Measurements from ENCODE around the gene NPLOC4. TPM values are rescaled to one million over a fixed set of nuclear protein-coding genes. Genes with fewer than 3 reads are reported as not detected.

NPLOC4 gene
- total and polyA plus RNA-seq, 4 donors = 23.5 to 67.4 (median 50.6) TPM

- H3K27ac ChIP-seq (ENCODE audit: low read depth in 1 of 2, low read length in 2 of 2) = no peak overlapping the region
- H3K9ac ChIP-seq (ENCODE audit: low read depth in 1 of 2, low read length in 2 of 2) = no peak overlapping the region
- H3K27me3 ChIP-seq (ENCODE audit: control insufficient read depth in 4 of 4, insufficient read depth in 4 of 4, low read length in 3 of 4) = no peaks in the 10 kb centered on the region
- no peak for DNase-seq (ENCODE audit: low spot score)
- no peak overlapping the region for H3K4me3 ChIP-seq (ENCODE audit: low read depth in 1 of 3, low read length in 3 of 3)
- 91% methylated on average over 15 of the region's 15 CpGs for WGBS
- peaks cover 5 to 75% (median 31%) of the 10 kb centered on the region in 4 donors for H3K36me3 ChIP-seq (ENCODE audit: control insufficient read depth in 4 of 4, insufficient read depth in 3 of 4, low read depth in 1 of 4, low read length in 3 of 4)
- TF ChIP-seq SP1 (IDR thresholded peaks at IDR 0.05) = no peak
- TF ChIP-seq FOXA2 (IDR thresholded peaks at IDR 0.05) = no peak
- TF ChIP-seq YY1 (IDR thresholded peaks at IDR 0.05) = no peak
- no peak for TF ChIP-seq HNF4G (IDR thresholded peaks at IDR 0.05)
- no peak for TF ChIP-seq HNF4A (conservative IDR thresholded peaks at IDR 0.05)
- TF ChIP-seq, protein P1, sequence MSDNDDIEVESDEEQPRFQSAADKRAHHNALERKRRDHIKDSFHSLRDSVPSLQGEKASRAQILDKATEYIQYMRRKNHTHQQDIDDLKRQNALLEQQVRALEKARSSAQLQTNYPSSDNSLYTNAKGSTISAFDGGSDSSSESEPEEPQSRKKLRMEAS (IDR thresholded peaks at IDR 0.05) = no peak
- no peak for TF ChIP-seq ATF3 (IDR thresholded peaks at IDR 0.05)
- no peak for TF ChIP-seq FOXA1 (IDR thresholded peaks at IDR 0.05)
- TF ChIP-seq RAD21 (IDR thresholded peaks at IDR 0.05) = no peak
- TF ChIP-seq TAF1 (conservative IDR thresholded peaks at IDR 0.05) = no peak
- TF ChIP-seq RXRA (IDR thresholded peaks at IDR 0.05) = no peak
- TF ChIP-seq EGR1 (IDR thresholded peaks at IDR 0.05; ENCODE audit: low read depth in 2 of 2) = no peak
- TF ChIP-seq, protein P2, sequence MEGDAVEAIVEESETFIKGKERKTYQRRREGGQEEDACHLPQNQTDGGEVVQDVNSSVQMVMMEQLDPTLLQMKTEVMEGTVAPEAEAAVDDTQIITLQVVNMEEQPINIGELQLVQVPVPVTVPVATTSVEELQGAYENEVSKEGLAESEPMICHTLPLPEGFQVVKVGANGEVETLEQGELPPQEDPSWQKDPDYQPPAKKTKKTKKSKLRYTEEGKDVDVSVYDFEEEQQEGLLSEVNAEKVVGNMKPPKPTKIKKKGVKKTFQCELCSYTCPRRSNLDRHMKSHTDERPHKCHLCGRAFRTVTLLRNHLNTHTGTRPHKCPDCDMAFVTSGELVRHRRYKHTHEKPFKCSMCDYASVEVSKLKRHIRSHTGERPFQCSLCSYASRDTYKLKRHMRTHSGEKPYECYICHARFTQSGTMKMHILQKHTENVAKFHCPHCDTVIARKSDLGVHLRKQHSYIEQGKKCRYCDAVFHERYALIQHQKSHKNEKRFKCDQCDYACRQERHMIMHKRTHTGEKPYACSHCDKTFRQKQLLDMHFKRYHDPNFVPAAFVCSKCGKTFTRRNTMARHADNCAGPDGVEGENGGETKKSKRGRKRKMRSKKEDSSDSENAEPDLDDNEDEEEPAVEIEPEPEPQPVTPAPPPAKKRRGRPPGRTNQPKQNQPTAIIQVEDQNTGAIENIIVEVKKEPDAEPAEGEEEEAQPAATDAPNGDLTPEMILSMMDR (IDR thresholded peaks at IDR 0.05; ENCODE audit: low read depth, low read length, missing input control) = no peak
- no peak for TF ChIP-seq NR2F2 (IDR thresholded peaks at IDR 0.05)
- no peak for TF ChIP-seq REST (IDR thresholded peaks at IDR 0.05)
- no peak for TF ChIP-seq JUND (IDR thresholded peaks at IDR 0.05)
- peaks cover 0 to 1% (median 0%) of the 10 kb centered on the region in 4 donors for H3K4me1 ChIP-seq (ENCODE audit: control insufficient read depth in 4 of 4, insufficient read depth in 4 of 4, low read length in 3 of 4)
- no peaks in the 10 kb centered on the region for H3K9me3 ChIP-seq (ENCODE audit: control insufficient read depth in 4 of 4, low read length in 3 of 4)
Measured at GRCh38 chr17:81542431-81543338, 94.2 kb downstream of the NPLOC4 start.

GRCh38 chr17:81541123-81541522, 95.8 kb downstream of the NPLOC4 start:
- no peak overlapping the region for H3K4me3 ChIP-seq (ENCODE audit: low read depth in 1 of 3, low read length in 3 of 3)
- 91% methylated on average over 17 of the region's 17 CpGs for WGBS
- H3K9me3 ChIP-seq (ENCODE audit: control insufficient read depth in 4 of 4, low read length in 3 of 4) = no peaks in the 10 kb centered on the region
- DNase-seq (ENCODE audit: low spot score) = no peak
- H3K9ac ChIP-seq (ENCODE audit: low read depth in 1 of 2, low read length in 2 of 2) = no peak overlapping the region
- H3K36me3 ChIP-seq (ENCODE audit: control insufficient read depth in 4 of 4, insufficient read depth in 3 of 4, low read depth in 1 of 4, low read length in 3 of 4) = peaks cover 0 to 60% (median 25%) of the 10 kb centered on the region in 4 donors
- peaks cover 0 to 6% (median 2%) of the 10 kb centered on the region in 4 donors for H3K4me1 ChIP-seq (ENCODE audit: control insufficient read depth in 4 of 4, insufficient read depth in 4 of 4, low read length in 3 of 4)
- H3K27ac ChIP-seq (ENCODE audit: low read depth in 1 of 2, low read length in 2 of 2) = no peak overlapping the region
- peaks cover 0 to 3% (median 0%) of the 10 kb centered on the region in 4 donors for H3K27me3 ChIP-seq (ENCODE audit: control insufficient read depth in 4 of 4, insufficient read depth in 4 of 4, low read length in 3 of 4)
- TF ChIP-seq REST (IDR thresholded peaks at IDR 0.05) (no peak), FOXA1 (IDR thresholded peaks at IDR 0.05) (no peak), ATF3 (IDR thresholded peaks at IDR 0.05) (no peak), TAF1 (conservative IDR thresholded peaks at IDR 0.05) (no peak), RXRA (IDR thresholded peaks at IDR 0.05) (no peak), NR2F2 (IDR thresholded peaks at IDR 0.05) (no peak), HNF4A (conservative IDR thresholded peaks at IDR 0.05) (no peak), RAD21 (IDR thresholded peaks at IDR 0.05) (no peak), YY1 (IDR thresholded peaks at IDR 0.05) (no peak), JUND (IDR thresholded peaks at IDR 0.05) (no peak), HNF4G (IDR thresholded peaks at IDR 0.05) (no peak), FOXA2 (IDR thresholded peaks at IDR 0.05) (no peak)
- TF ChIP-seq, protein P2 (IDR thresholded peaks at IDR 0.05; ENCODE audit: low read depth, low read length, missing input control) = no peak
- TF ChIP-seq, protein P1 (IDR thresholded peaks at IDR 0.05) = no peak
